ENCODE measurements around the gene GTF2A1.

GTF2A1 gene

GRCh38 chr14:81193924-81194633 is 26.7 kb downstream of the GTF2A1 start:
- no peak for DNase-seq (ENCODE audit: low spot score)
- in situ Hi-C loops (cut with MboI; ENCODE audit: low pct_unique_long_range_greater_than_20kb, low sequenced_read_pairs, unreplicated experiment), result no loop called here
- no peak for TF ChIP-seq CTCF (IDR thresholded peaks at IDR 0.05; ENCODE audit: extremely low read depth, insufficient read depth, missing control alignments)

GRCh38 chr14:81192594-81192993 is 28.2 kb downstream of the GTF2A1 start:
- TF ChIP-seq CTCF (IDR thresholded peaks at IDR 0.05; ENCODE audit: extremely low read depth, insufficient read depth, missing control alignments), result no peak
- DNase-seq (ENCODE audit: low spot score), result no peak
- in situ Hi-C loops (cut with MboI; ENCODE audit: low pct_unique_long_range_greater_than_20kb, low sequenced_read_pairs, unreplicated experiment), result no loop called here

- DNase-seq (ENCODE audit: low spot score), result no peak
- TF ChIP-seq CTCF (IDR thresholded peaks at IDR 0.05; ENCODE audit: extremely low read depth, insufficient read depth, missing control alignments), result no peak
- in situ Hi-C loops (cut with MboI; ENCODE audit: low pct_unique_long_range_greater_than_20kb, low sequenced_read_pairs, unreplicated experiment), result no loop called here
These were observed 32.8 kb downstream of the GTF2A1 start for GRCh38 chr14:81187832-81188522.

- in situ Hi-C loops (cut with MboI; ENCODE audit: low pct_unique_long_range_greater_than_20kb, low sequenced_read_pairs, unreplicated experiment), result no loop called here
- DNase-seq (ENCODE audit: low spot score), result no peak
- no peak for TF ChIP-seq CTCF (IDR thresholded peaks at IDR 0.05; ENCODE audit: extremely low read depth, insufficient read depth, missing control alignments)
These were observed 41.1 kb downstream of the GTF2A1 start for GRCh38 chr14:81179631-81180030.

- no peak for TF ChIP-seq CTCF (IDR thresholded peaks at IDR 0.05; ENCODE audit: extremely low read depth, insufficient read depth, missing control alignments)
- in situ Hi-C loops (cut with MboI; ENCODE audit: low pct_unique_long_range_greater_than_20kb, low sequenced_read_pairs, unreplicated experiment), result no loop called here
- no peak for DNase-seq (ENCODE audit: low spot score)
These were observed 42.7 kb downstream of the GTF2A1 start for GRCh38 chr14:81178063-81178462.

- TF ChIP-seq CTCF (IDR thresholded peaks at IDR 0.05; ENCODE audit: extremely low read depth, insufficient read depth, missing control alignments), result no peak
- in situ Hi-C loops (cut with MboI; ENCODE audit: low pct_unique_long_range_greater_than_20kb, low sequenced_read_pairs, unreplicated experiment), result no loop called here
- no peak for DNase-seq (ENCODE audit: low spot score)
These were observed 43.5 kb downstream of the GTF2A1 start for GRCh38 chr14:81177225-81177624.
